Tibial nerve (tissue), 3 donors: ENCODE measurements around the gene CYP27C1.
"Not testable (repeated sequence)": the region's sequence is repeated elsewhere in the genome, so short reads cannot be mapped to it uniquely, and the experiment has no call there.

Experiments used
- POLR2A ChIP-seq, 2 donors: fragments of 450-650 bp; IDR thresholded peaks; one replicate each; pipeline ENCODE4 v1.6.1; 2017; ENCODE audit warnings: antibody characterized with exemption in 2 of 2, mild to moderate bottlenecking in 2 of 2, moderate library complexity in 2 of 2
- TF ChIP-seq, protein P1 (sequence below), 5 experiments: fragments of 200-600 bp in 3 of 5; fragments of 450-650 bp in 2 of 5; sonication (generic) in 3 of 5; IDR thresholded peaks; one replicate each; pipeline ENCODE4 v1.5.1; 2016 to 2019; ENCODE audit warnings: antibody characterized with exemption in 5 of 5, mild to moderate bottlenecking in 3 of 5, moderate library complexity in 2 of 5

DNA sequence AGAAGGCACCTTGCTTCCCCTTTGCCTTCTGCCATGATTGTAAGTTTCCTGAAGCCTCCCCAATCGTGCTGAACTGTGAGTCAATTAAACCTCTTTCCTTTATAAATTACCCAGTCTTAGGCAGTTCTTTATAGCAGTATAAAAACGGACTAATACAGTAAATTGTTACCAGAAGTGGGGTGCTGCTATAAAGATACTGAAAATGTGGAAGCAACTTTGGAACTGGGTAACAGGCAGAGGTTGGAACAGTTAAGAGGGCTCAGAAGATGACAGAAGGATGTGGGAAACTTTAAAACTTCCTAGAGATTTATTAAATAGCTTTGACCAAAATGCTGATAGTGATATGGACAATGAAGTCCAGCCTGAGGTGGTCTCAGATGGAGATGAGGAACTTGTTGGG is 17.7 kb upstream of the CYP27C1 start:
- TF ChIP-seq, protein P1, sequence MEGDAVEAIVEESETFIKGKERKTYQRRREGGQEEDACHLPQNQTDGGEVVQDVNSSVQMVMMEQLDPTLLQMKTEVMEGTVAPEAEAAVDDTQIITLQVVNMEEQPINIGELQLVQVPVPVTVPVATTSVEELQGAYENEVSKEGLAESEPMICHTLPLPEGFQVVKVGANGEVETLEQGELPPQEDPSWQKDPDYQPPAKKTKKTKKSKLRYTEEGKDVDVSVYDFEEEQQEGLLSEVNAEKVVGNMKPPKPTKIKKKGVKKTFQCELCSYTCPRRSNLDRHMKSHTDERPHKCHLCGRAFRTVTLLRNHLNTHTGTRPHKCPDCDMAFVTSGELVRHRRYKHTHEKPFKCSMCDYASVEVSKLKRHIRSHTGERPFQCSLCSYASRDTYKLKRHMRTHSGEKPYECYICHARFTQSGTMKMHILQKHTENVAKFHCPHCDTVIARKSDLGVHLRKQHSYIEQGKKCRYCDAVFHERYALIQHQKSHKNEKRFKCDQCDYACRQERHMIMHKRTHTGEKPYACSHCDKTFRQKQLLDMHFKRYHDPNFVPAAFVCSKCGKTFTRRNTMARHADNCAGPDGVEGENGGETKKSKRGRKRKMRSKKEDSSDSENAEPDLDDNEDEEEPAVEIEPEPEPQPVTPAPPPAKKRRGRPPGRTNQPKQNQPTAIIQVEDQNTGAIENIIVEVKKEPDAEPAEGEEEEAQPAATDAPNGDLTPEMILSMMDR (IDR thresholded peaks at IDR 0.05): not testable (repeated sequence)
- not testable (repeated sequence) for TF ChIP-seq POLR2A (IDR thresholded peaks at IDR 0.05)
